Measurements from ENCODE around the gene LTBP1. TPM values are rescaled to one million over a fixed set of nuclear protein-coding genes. Genes with fewer than 3 reads are reported as not detected.

The LTBP1 gene
- total and polyA plus RNA-seq, 2 experiments from 2014 or later: 15.7 to 49.8 TPM

DNA sequence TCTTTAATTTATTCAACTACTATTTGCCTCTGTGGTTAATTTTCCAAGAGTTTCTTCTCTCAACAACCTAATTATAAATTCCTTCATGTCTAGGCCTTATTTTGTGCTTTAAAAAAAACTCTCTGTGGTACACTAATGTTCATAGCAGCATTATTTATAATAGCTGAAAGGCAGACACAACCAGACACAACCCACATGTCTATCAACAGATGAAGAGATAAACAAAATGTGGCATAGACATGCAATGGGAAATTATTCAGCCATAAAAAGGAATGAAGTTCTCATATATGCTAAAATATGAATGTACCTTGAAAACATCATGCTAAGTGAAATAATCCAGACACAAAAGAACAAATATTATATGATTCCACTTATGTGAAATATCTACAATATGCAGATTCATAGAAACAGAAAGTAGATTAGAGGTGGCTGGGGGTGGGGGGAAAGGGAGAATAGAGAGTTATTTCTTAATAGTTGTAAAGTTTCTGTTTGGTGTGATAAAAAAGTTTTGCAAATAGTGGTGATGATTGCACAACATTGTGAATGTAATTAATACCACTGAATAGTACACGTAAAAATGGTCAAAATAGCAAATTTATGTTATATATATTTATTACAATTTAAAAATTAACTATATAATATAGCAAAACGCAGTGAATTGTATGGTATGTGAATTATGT is 501.6 kb downstream of the LTBP1 start (continued):
- TF ChIP-seq, protein P1, sequence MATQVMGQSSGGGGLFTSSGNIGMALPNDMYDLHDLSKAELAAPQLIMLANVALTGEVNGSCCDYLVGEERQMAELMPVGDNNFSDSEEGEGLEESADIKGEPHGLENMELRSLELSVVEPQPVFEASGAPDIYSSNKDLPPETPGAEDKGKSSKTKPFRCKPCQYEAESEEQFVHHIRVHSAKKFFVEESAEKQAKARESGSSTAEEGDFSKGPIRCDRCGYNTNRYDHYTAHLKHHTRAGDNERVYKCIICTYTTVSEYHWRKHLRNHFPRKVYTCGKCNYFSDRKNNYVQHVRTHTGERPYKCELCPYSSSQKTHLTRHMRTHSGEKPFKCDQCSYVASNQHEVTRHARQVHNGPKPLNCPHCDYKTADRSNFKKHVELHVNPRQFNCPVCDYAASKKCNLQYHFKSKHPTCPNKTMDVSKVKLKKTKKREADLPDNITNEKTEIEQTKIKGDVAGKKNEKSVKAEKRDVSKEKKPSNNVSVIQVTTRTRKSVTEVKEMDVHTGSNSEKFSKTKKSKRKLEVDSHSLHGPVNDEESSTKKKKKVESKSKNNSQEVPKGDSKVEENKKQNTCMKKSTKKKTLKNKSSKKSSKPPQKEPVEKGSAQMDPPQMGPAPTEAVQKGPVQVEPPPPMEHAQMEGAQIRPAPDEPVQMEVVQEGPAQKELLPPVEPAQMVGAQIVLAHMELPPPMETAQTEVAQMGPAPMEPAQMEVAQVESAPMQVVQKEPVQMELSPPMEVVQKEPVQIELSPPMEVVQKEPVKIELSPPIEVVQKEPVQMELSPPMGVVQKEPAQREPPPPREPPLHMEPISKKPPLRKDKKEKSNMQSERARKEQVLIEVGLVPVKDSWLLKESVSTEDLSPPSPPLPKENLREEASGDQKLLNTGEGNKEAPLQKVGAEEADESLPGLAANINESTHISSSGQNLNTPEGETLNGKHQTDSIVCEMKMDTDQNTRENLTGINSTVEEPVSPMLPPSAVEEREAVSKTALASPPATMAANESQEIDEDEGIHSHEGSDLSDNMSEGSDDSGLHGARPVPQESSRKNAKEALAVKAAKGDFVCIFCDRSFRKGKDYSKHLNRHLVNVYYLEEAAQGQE (IDR thresholded peaks at IDR 0.05; ENCODE audit: unreplicated experiment): no peak
- TF ChIP-seq ZNF331 (CRISPR knock-in tag; IDR thresholded peaks at IDR 0.05; ENCODE audit: low read depth): no peak
- TF ChIP-seq EZH2 (IDR thresholded peaks at IDR 0.05; ENCODE audit: low read depth, unreplicated experiment): no peak
- no peak for TF ChIP-seq STAT1 (IDR thresholded peaks at IDR 0.05; ENCODE audit: unreplicated experiment)
- TF ChIP-seq, protein P2, sequence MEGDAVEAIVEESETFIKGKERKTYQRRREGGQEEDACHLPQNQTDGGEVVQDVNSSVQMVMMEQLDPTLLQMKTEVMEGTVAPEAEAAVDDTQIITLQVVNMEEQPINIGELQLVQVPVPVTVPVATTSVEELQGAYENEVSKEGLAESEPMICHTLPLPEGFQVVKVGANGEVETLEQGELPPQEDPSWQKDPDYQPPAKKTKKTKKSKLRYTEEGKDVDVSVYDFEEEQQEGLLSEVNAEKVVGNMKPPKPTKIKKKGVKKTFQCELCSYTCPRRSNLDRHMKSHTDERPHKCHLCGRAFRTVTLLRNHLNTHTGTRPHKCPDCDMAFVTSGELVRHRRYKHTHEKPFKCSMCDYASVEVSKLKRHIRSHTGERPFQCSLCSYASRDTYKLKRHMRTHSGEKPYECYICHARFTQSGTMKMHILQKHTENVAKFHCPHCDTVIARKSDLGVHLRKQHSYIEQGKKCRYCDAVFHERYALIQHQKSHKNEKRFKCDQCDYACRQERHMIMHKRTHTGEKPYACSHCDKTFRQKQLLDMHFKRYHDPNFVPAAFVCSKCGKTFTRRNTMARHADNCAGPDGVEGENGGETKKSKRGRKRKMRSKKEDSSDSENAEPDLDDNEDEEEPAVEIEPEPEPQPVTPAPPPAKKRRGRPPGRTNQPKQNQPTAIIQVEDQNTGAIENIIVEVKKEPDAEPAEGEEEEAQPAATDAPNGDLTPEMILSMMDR (conservative IDR thresholded peaks at IDR 0.05; ENCODE audit: low read depth in 2 of 2): no peak
- no peak for TF ChIP-seq ZNF114 (CRISPR knock-in tag; IDR thresholded peaks at IDR 0.05)
- TF ChIP-seq EZH2phosphoT487 (IDR thresholded peaks at IDR 0.05; ENCODE audit: unreplicated experiment): no peak

Small RNA genes within 50 kb of the gene (microRNA-seq; reads per million reads assigned to microRNA genes)
- not detected for gene MIR4430

Small RNA genes within 50 kb of the gene (small RNA-seq; reads per million reads assigned to genes)
- gene RF00019 (ENCODE audit: low replicate concordance): not detected
- gene RNA5SP91 (ENCODE audit: low replicate concordance): not detected
- gene RNA5SP92 (ENCODE audit: low replicate concordance): not detected

All from GM23338 (cell line).